Stimulated activated CD8-positive, alpha-beta memory T cell treated with anti-CD3 and anti-CD28 coated beads, Interleukin-15, amount 100 ng/mL, for 48 hours (primary cell): ENCODE results near the gene MRPL38.

Experiments used
- DNase-seq, 2 donors: peaks; one replicate each; pipeline ENCODE4 v3.0.0-alpha.2; 2020; ENCODE audit warnings: low read depth in 2 of 2

The MRPL38 gene

DNA sequence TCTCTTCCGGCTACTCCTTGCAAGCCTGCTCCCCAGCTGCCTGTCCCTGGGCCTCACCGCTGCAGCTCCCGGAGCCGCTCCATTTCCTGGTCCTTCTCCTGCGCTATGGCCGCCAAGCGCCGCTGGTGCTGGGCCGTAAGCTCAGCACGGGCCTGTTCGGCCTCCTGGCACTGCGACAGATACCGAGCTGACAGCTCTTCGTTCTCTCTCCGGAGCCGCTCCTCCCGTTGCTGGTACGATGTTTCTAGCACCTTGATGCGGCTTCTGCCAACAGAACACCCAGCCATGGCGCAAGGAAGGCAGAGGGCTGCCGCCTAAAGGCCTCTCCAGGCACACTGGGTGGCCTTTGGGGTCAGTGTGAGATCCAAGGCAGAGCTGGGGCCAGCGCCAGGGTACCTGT is 14.9 kb upstream of the MRPL38 start:
- DNase-seq = no peak

GRCh38 chr17:75917917-75918445 is 13.3 kb upstream of the MRPL38 start:
- no peak for DNase-seq

GRCh38 chr17:75917141-75917916 is 12.6 kb upstream of the MRPL38 start:
- no peak for DNase-seq

DNA sequence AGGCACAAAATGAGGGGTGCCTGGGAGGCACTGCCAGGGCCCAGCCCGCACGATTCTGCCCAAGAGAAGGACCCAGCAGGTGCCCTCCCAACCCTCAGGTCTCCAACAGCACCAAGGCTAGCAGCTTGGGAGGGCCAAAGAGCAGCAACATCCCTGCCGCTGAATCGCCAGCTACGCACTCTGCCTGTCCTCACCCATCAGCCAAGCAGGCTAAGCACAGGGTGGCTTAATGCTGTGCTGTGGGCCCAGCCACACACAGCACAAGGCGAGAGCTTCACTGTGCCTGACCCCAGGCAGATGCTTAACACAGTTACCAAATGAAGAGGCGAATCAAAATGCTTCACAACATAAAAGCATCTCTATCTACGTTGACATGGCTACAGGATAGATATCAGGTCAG is 10.6 kb upstream of the MRPL38 start:
- no peak for DNase-seq

- no peak for DNase-seq
These were observed 10.1 kb upstream of the MRPL38 start for GRCh38 chr17:75914643-75915267.

DNA sequence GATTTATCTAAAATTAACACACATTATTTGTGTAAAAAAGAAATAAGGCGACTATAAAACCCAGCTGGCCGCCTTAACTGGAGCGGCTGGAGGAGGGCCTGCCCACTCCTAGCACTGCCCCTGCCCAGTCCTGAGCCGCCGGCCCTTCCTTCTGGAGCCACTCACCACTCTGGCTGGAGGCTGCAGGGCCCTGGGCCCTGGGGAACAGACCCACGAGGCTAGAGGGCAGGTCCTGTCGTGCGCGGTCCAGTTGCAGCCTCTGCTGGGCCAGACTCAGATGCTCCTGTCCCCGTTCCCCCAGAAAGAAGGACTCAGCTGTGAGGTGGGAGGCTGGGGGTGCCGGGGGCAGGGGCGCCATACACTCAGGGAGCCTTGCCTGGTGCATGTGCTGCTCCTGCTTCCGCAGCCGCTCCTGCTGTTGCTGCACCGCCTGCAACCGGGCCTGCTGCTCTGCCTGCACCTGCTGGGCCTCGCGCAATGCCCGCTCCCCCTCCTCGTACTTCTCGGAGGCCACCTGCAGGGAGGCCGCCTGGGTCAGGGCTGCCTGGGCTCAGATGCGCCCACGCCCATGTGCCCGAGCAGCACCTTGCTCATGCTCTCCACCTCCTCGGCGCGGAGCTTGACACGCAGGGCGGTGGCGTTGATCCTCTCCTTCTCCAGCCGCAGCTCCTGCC is 9.0 kb upstream of the MRPL38 start:
- DNase-seq = no peak

DNA sequence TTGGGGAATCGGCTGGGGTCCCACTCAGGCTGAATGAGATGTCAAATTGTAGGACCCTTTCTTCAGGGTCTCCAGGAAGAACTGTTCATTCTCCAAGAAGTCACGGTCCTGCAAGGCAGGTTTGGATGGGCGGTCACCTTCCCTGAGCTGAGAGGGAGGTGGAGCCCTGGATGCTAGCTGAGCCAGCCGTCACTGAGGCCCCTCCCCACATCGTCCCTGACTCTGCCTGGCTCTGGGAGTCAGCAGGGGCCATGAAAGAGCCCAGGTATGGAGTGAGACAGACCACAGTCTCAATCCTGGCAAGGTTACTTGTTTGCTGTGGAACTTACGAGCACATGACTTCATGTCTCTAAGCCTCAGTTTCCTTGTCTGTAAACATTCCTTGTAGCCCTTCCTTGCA is 6.0 kb upstream of the MRPL38 start:
- no peak for DNase-seq

GRCh38 chr17:75909812-75910274 is 5.2 kb upstream of the MRPL38 start:
- DNase-seq = no peak

DNA sequence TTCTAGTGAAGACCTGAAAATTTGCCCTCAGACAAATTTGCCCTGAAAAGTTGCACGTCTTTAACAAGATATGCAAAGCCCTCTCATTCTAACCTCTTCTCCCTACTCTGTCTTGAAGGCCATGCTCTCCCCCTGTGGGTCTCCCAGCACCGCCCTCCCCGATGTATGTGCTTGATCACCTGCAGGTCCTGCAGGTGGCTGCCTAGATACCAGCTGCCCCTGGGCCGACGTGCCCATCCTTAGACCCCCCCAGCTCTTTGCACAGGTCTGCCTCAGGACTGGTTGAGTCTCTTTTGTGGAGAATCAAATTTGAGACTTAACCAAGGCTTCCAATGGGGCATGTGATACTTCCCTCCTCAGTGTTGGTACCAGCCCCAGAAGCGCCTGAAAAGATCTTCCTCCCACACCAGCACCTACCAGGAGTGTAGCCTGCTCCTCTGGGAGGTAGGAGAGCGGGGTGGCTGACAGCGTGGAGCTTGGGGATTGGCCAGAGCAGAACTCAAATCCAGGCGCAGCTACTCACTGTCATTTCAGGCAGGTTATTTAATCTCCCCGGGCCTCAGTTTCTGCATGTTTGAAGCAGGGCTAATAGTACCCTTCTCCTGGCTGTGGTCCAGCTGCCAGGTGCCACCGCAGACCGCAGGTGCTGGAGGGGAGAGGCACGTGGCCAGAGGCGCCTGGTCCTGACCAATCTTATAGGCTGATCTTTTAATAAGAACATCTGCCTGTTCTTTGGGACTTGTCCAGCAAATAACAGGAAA is 4.5 kb upstream of the MRPL38 start:
- no peak for DNase-seq

DNA sequence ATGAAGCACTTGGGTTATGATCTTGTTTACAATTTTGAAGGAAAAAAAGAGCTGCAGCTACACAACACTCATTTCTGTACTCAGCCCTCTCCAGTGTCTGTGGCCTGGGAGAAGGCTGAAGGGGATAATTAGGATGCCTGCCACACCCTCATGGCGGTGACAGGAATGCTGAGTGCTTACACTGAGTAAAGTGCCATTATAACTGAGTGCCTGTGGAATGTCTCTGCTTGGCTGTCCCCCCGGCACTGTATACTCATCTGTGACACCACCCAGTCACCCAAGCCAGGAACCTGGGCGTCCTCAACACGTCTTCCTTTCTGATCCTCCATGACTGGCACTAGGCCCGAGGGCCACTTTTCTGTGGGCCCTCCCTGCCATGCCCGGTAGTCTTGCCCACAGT is 3.5 kb upstream of the MRPL38 start:
- DNase-seq = no peak

GRCh38 chr17:75906143-75906884 is 1.6 kb upstream of the MRPL38 start:
- no peak for DNase-seq

DNA sequence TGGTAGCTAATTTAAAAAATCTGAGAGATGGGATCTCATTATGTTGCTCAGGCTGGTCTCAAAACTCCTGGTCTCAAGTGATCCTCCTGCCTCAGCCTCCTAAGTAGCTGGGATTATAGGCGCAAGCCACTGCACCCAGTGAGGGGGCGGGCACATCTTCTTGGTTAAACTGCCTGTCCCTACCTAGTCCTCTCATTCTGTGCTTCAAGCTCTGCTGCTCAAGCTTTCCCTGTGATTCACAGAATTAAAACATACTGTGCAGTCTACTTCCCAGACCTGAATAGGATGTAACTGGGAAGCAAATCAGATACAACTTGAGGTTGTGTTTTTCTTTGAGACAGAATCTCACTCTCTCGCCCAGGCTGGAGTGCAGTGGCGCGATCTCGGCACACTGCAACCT is 2.3 kb downstream of the MRPL38 start:
- DNase-seq = no peak

- no peak for DNase-seq
These were observed 3.0 kb downstream of the MRPL38 start for GRCh38 chr17:75901727-75902126.

DNA sequence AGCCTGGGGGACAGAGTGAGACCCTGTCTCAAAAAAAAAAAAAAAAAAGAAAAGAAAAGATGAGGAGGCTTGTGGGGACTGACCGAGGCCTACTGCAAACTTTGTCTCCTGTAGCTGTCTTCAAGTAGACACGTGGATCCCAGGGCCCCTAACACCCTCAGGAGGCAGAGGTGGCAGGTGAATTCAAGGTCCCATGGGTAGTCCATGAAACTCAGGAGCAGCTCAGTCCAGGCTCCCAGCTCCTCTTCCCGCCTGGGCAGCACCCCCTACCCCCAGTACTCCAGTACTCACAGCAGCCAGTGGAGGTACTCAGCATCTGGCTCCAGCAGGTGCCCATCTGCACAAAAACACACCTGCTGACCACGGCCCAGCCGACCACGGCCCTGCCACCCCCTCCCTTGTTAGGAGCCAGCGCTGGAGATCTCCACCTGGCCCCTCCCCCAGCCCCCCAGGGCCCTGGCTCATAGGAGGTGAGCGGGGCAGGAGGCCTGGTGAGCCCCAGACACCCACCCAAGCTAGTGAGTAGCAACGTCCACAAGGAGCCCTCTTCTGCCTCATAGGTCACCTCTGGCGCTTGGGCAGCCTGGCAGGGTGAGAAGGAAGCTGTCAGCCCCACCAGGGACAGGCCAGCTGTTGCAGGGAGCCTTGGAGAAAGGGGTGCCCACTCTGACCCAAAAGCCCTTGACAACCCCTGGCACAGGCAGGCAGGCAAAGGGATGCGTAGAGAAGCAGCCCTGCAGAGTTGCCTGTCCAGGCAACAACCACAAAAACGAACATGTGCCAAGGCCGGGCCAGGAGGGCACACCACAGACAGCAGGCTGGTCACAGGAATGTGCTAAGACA is 3.8 kb downstream of the MRPL38 start:
- DNase-seq = no peak

DNA sequence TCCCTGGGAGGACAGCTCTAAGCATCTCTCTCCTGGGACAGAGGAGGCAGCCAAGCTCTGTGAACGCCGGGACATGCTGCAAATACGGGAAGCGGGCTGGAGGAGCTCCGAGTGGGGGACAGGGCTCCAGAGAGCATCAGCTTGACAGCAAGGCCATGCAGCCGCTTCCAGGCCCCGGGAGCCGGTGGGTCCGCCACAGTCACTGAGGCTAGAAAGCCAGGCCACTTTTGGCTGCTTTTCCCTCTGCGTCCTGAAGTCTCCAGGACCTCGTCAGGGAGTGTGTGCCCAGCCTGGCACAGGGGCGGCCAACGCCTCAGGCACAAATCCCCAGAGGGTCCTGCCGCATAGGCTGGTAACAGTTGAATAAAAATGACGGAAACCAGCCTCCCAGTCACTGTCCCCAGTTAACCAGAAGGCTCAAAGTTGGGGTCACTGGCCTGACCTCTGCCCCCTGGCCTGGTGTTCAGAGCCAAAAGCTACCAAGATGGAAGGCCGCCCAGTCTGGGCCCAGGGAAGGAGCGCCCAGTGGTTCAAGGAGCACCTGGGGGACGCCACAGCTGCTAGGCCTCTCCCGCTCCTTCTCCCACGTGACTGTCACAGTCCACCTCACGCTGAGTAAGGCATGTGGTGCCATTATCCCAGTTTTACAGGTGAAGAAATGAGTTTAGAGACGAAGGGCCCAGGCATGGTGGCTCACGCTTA is 4.8 kb downstream of the MRPL38 start:
- DNase-seq = no peak

DNA sequence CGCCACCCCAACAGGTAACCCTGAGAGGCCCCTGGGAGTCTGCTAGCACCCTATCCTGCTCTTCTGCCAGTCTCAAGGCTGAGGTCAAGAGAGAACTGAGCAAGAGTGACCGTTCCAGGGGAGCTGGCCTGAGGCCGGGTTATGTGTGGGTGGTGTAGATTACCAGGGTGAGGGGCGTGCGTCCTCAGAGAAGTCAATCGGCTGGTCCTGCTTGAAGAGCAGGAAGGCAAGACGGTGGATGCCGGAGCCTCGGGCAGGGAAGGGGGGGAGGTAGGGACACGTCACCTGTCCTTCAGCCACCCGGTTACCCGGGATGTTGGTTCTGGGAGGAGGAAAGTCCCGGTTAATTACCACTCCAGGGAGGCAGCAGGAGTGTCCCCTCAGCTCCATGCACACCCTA is 5.3 kb downstream of the MRPL38 start:
- DNase-seq = no peak

DNA sequence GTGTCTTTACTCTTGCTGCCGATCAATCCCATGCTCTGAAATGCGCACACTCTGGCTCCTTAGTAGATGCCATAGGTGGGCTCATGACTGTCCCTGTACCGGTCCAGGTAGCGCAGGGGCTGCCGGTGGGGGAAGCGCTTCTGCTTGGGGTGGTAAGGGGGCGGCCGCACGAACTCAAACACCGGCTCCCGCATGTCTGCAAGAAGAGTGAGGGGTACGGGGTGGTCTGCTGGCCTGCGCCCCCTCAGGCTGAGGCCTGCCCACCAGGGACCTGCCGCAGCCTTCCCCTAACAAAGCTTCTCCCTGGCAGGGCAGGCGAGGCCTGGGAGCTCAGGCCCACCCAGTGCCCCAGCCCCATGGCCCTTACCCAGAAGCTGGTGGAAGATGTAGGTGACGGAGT is 5.9 kb downstream of the MRPL38 start:
- no peak for DNase-seq

DNA sequence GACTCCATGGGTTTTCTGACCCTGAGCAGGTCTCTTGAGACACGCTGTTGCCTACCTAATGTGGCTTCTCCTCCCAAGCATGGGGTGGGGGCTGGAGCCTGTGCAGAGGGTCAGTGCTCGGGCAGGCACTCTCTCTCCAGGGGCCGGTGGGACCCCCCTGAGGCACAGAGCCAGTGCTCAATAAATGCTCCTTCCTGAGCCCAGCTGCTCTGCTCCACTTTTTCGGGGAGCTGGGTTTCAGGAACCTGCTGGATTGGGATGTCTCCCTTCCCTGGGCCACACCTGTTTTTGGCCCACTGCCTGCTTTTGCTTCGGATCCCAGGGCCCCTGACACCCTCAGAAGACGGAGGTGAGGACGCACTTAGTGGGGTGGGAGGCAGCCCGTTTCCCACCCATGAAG is 6.6 kb downstream of the MRPL38 start:
- DNase-seq = no peak

GRCh38 chr17:75897160-75898019 is 7.3 kb downstream of the MRPL38 start:
- DNase-seq = no peak
